Fibroblast of the aortic adventitia (primary cell): ENCODE data around the gene GRIK4. TPM values are rescaled to one million over a fixed set of nuclear protein-coding genes. Genes with fewer than 3 reads are reported as not detected.

Source experiments
- DNase-seq: peaks from one replicate; pipeline ENCODE4 v3.0.0-alpha.2; 2010; ENCODE audit warnings: low read depth
- H3K4me3 ChIP-seq: 2 replicates; pipeline ENCODE4 v1.5.1; 2011; ENCODE audit warnings: low read depth, mild to moderate bottlenecking, control low read depth, low read length, moderate library complexity
- total RNA-seq: library from RNA; depleted of rRNA; stranded (reverse); fragments of >200 nt; gene quantifications from 2 replicates; pipeline ENCODE4 v1.2.3, GENCODE V29; 2012; ENCODE audit warnings: low replicate concordance
- TF ChIP-seq, protein P1 (sequence below): IDR thresholded peaks from 2 replicates; pipeline ENCODE4 v1.5.1; 2011; ENCODE audit warnings: mild to moderate bottlenecking, low read length, control low read depth, inconsistent platforms; ENCODE audit not compliant: insufficient read depth

Gene GRIK4
- total RNA-seq, 1 donor = not detected

DNA sequence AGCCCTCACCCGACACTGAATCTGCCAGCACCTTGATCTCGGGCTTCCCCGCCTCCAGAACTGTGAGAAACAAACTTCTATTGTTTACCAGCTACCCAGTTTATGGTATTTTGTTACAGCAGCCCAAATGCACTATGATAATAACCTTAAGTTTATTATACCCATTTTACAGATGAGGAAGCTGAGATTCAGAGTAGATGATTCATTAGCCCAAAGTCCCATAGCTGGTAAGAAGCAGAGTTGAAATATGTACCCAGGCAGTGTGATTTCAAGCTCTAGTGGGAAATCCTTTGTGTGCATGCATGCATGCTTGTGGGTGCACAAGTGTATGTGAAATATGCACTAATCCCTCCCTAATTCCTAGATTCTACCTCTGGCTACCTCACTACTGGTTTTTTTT, 7.9 kb downstream of the GRIK4 start:
- TF ChIP-seq, protein P1, sequence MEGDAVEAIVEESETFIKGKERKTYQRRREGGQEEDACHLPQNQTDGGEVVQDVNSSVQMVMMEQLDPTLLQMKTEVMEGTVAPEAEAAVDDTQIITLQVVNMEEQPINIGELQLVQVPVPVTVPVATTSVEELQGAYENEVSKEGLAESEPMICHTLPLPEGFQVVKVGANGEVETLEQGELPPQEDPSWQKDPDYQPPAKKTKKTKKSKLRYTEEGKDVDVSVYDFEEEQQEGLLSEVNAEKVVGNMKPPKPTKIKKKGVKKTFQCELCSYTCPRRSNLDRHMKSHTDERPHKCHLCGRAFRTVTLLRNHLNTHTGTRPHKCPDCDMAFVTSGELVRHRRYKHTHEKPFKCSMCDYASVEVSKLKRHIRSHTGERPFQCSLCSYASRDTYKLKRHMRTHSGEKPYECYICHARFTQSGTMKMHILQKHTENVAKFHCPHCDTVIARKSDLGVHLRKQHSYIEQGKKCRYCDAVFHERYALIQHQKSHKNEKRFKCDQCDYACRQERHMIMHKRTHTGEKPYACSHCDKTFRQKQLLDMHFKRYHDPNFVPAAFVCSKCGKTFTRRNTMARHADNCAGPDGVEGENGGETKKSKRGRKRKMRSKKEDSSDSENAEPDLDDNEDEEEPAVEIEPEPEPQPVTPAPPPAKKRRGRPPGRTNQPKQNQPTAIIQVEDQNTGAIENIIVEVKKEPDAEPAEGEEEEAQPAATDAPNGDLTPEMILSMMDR = no peak
- DNase-seq = no peak

DNA sequence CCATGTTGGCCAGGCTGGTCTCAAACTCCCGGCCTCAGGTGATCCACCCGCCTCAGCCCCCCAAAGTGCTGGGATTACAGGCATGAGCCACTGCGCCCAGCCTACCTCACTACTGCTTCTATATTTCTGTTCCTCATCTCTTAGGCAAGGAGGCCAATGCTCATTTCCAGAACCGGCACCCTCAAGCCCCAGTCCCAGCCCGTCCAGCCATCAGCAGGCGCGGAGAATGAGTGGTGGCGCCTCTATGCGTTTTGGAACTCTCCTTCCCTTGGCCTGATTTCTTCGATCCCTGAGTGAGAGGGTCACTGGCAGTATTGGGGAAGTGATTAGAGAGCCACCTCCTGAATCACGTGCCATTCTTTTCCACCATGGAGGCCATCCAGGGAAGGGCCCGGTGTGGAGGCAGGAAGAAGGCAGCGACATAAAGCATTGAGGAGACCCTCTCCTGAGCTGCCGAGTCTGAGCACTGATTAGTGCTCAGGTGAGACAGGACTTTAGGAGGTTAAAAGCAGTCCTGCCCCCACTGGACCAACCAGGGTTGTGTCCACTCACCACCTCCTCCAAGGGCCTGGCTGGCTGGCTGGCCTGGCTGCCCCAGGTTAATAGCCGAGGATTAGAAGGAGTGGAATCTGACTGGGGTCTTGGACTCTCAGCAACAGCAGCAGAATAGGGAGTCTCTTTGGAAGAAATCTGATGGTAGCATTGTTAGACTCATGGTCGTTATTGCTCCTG, 8.7 kb downstream of the GRIK4 start:
- TF ChIP-seq, protein P1 = no peak
- DNase-seq = no peak
- H3K4me3 ChIP-seq = no peak overlapping the region

More for the DNA sequence above, 7.9 kb downstream of the GRIK4 start:
- H3K4me3 ChIP-seq = no peak overlapping the region

DNA sequence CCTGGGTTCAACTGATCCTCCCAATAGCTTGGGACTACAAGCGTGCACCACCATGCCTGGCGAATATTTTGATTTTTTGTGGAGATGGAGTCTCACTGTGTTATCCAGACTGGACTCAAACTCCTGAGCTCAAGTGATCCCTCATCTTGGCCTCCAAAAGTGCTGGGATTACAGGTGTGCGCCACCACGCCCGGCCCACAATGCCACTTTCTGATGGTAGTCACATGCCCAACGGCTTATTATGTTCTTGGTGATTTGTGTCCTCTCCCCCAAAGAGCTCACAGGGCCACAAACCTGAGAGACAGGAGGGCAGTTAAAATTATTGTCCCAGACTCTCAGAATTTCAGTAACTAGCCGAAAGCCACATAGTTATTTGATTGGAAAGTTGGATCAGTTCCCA, 9.6 kb downstream of the GRIK4 start:
- TF ChIP-seq, protein P1 = no peak
- H3K4me3 ChIP-seq = no peak overlapping the region
- no peak for DNase-seq

DNA sequence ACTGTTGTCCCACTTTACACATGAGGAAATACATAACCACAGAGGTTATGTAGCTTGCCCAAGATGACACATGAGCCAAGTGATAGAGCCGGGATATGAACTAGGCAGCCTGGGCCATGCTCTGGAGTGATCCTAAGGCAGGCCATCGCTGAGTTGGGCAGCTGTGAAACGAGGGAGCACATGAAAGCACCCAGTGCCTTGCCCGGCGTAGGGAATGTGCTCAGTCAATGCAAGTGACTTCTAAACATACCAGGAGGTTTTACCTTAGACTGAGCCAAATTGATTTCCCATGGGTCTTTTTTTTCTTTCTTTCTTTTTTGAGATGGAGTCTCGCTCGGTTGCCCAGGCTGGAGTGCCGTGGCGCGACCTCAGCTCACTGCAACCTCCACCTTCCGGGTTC, 10.5 kb downstream of the GRIK4 start:
- no peak for DNase-seq
- TF ChIP-seq, protein P1 = no peak
- H3K4me3 ChIP-seq = no peak overlapping the region

DNA sequence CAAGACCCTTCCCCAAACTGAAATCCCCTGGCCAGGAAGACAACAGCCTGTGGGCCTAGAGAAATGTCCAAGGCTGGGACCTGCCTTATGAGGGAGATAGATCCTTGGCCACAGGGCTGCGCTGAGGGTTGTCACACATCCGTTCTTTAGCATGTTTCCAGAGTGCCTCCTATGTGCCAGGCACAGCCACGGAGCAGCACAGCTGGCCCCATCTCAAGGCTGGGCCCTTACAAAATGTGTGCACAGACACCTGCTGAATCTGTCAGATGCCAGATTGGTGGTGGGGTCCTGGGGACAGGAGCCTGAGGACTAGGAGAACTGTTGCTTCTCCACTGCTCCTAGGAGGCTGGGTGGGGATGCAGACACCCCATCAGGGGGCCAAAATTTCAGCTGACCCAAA, 11.2 kb downstream of the GRIK4 start:
- DNase-seq = no peak
- H3K4me3 ChIP-seq = no peak overlapping the region
- TF ChIP-seq, protein P1 = no peak

DNA sequence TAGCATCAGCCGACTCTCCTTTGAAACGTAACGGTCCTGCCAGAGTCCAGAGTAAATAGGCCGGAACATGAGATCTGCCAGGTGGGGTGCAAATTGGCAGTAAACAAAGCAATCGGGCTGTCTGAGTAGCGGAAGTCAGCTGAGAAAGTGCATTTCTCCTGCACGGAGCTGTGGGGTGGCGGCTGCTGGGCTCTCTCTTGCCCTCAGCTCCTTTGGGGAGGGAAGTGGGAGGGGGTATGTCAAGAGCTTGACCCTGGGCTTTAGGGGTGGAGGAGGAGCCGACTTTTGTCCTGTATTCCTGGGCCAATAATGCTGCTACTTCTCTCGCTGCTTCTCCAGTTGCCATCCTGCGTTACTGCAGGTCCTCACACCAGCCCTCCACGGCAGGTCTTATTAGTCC, 11.6 kb downstream of the GRIK4 start:
- TF ChIP-seq, protein P1 = no peak
- no peak overlapping the region for H3K4me3 ChIP-seq
- DNase-seq = no peak

DNA sequence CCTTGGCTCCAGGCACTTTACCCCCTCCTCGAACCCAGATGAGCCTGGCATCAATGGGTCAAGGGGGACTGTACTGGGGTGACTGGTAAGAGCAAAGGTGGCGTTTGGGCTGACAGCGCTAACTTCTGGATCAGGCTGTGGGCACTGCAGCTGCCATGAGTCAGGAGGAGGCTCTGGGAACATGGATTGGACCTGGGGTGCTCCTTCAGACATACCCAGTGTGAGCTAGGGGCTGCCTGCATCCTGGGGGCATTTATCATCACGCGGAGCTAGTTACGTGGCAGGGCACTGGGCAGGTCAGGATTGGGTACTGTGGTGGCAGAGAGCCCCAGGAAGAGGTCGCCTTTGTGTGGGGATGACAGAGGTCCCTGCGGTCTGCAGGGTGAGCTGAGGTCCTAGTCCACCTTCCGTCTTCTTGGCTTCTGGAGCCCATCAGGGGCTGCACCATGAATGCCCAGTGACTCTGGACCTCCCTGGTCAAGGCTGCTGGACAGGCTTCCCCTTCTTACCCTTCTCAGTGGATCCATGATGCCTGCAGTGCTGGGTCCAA, 13.1 kb downstream of the GRIK4 start:
- TF ChIP-seq, protein P1 = no peak
- DNase-seq = no peak
- no peak overlapping the region for H3K4me3 ChIP-seq
